ENCODE data around the gene GRID2.

DNA sequence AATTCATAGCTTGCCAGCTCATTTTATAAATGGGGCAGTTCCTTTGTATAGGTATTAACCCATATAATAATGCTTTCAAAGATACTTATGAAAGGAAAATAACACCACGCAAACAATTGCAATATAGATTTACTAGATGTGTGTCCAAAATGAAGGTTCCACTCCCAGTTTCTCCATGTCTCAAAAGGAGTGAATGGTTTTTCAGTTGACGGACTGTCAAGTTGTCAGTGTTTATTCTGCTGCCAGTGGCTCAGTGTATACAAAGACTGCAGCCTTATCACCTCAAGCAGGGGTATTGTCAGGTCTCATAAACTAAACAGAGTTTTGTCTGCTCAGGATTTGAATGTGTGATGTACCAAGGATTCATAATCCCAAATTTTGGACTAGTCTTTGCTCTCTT is 939.5 kb downstream of the GRID2 start:
- no peak for TF ChIP-seq CTCF (optimal IDR thresholded peaks at IDR 0.05 in 1 of 3, IDR thresholded peaks at IDR 0.05 in 1 of 3, conservative IDR thresholded peaks at IDR 0.05 in 1 of 3; ENCODE audit: extremely low read depth in 1 of 3, insufficient read depth in 2 of 3, low read length in 3 of 3)
- no peak for TF ChIP-seq EZH2 (IDR thresholded peaks at IDR 0.05; ENCODE audit: low read length)
